Stomach (tissue), 9 donors: ENCODE measurements around the gene DDX43. TPM values are rescaled to one million over a fixed set of nuclear protein-coding genes. Genes with fewer than 3 reads are reported as not detected.
"Not testable (repeated sequence)": the region's sequence is repeated elsewhere in the genome, so short reads cannot be mapped to it uniquely, and the experiment has no call there.

Experiments used
- DNase-seq, 2 donors: peaks; one replicate each; pipeline versions ENCODE4 v3.0.0 to v3.0.0-alpha.2; 2013 to 2019
- H3K27ac ChIP-seq, 5 donors: fragments of 200-600 bp in 4 of 5; sonication (generic) in 4 of 5; one replicate each; pipeline ENCODE4 v1.5.1; 2013 to 2019; ENCODE audit warnings: mild to moderate bottlenecking in 1 of 5, moderate library complexity in 1 of 5
- H3K27me3 ChIP-seq, 3 donors: fragments of 200-600 bp; sonication (generic); one replicate each; pipeline ENCODE4 v1.5.1; 2017 to 2019; ENCODE audit warnings: mixed run types in 1 of 3
- H3K36me3 ChIP-seq, 4 donors: fragments of 200-600 bp; sonication (generic); 1 replicate in 3 of 4; 2 replicates in 1 of 4; pipeline ENCODE4 v1.5.1; 2016 to 2019
- H3K4me1 ChIP-seq, 4 donors: fragments of 200-600 bp; sonication (generic); one replicate each; pipeline ENCODE4 v1.5.1; 2016 to 2019
- H3K4me3 ChIP-seq, 4 donors: fragments of 200-600 bp; sonication (generic) in 3 of 4; one replicate each; pipeline ENCODE4 v1.5.1; 2016 to 2019; ENCODE audit warnings: mild to moderate bottlenecking in 1 of 4
- H3K9me3 ChIP-seq, 4 donors: fragments of 200-600 bp; sonication (generic); one replicate each; pipeline ENCODE4 v1.5.1; 2016 to 2019
- EP300 ChIP-seq: sonication (generic); formaldehyde crosslinking; IDR thresholded peaks from one replicate; pipeline ENCODE4 v1.6.1; 2017; ENCODE audit warnings: antibody characterized with exemption
- POLR2A ChIP-seq, 4 donors: fragments of 450-650 bp; IDR thresholded peaks; one replicate each; pipeline ENCODE4 v1.6.1; 2016; ENCODE audit warnings: antibody characterized with exemption in 4 of 4, control low read depth in 2 of 4, mild to moderate bottlenecking in 1 of 4, moderate library complexity in 1 of 4
- POLR2AphosphoS5 ChIP-seq, 3 donors: sonication (generic); formaldehyde crosslinking; IDR thresholded peaks; one replicate each; pipeline ENCODE4 v1.6.1; 2016; ENCODE audit warnings: antibody characterized with exemption in 3 of 3
- WGBS, 5 donors: extraction: QIAGEN DNeasy Blood & Tissue Kit in 3 of 5; methylation state at CpG; one replicate each; pipeline versions ENCODE4 v1.1.5 to v1.1.7; 2013 to 2018; 5-methylcytosine and 5-hydroxymethylcytosine counted together
- intact Hi-C: fragments of 100-400 bp; cut with DNase I; formaldehyde crosslinking; loops from one replicate; pipeline ENCODE4 v1.15.1; 2023; ENCODE audit warnings: low total_unique reads
- polyA plus RNA-seq, 3 donors: library from polyadenylated mRNA; stranded (reverse); fragments of 200-250 nt; gene quantifications; one replicate each; pipeline ENCODE4 v1.2.3, GENCODE V29; 2013
- total RNA-seq, 5 donors: library from RNA; depleted of rRNA; stranded (reverse); fragments of >200 nt; gene quantifications; one replicate each; pipeline versions ENCODE4 v1.1.0 to v1.2.3, GENCODE V29; 2014 to 2016
- TF ChIP-seq, protein P1 (sequence below), 7 experiments: fragments of 450-650 bp in 4 of 7; fragments of 200-600 bp in 3 of 7; sonication (generic) in 3 of 7; IDR thresholded peaks; one replicate each; pipeline ENCODE4 v1.5.1; 2016 to 2019; ENCODE audit warnings: antibody characterized with exemption in 7 of 7, control low read depth in 2 of 7, mild to moderate bottlenecking in 1 of 7
- donor health status: healthy with polysubstance abuse.
- donor health status: Bipolar disorder and iron deficiency.
- donor health status: healthy.

The DDX43 gene
- total and polyA plus RNA-seq, 8 donors: 0.62 to 24.9 (median 2.7) TPM; not detected in 1

- intact Hi-C loops: no loop called here
- TF ChIP-seq EP300 (no peak), POLR2A (IDR thresholded peaks at IDR 0.05) (no peak), POLR2AphosphoS5 (IDR thresholded peaks at IDR 0.05) (no peak)
- TF ChIP-seq, protein P1, sequence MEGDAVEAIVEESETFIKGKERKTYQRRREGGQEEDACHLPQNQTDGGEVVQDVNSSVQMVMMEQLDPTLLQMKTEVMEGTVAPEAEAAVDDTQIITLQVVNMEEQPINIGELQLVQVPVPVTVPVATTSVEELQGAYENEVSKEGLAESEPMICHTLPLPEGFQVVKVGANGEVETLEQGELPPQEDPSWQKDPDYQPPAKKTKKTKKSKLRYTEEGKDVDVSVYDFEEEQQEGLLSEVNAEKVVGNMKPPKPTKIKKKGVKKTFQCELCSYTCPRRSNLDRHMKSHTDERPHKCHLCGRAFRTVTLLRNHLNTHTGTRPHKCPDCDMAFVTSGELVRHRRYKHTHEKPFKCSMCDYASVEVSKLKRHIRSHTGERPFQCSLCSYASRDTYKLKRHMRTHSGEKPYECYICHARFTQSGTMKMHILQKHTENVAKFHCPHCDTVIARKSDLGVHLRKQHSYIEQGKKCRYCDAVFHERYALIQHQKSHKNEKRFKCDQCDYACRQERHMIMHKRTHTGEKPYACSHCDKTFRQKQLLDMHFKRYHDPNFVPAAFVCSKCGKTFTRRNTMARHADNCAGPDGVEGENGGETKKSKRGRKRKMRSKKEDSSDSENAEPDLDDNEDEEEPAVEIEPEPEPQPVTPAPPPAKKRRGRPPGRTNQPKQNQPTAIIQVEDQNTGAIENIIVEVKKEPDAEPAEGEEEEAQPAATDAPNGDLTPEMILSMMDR (IDR thresholded peaks at IDR 0.05): peak in 5 of 7 experiments; percentile 24 to 37 (median 34)
- Histone ChIP-seq H3K27me3 (no peaks in the 10 kb centered on the region), H3K4me1 (peaks cover 0 to 13% (median 5%) of the 10 kb centered on the region in 4 donors), H3K9me3 (no peaks in the 10 kb centered on the region), H3K27ac (peak overlapping the region; percentile 54 to 77 (median 70)), H3K36me3 (no peaks in the 10 kb centered on the region), H3K4me3 (peak overlapping the region; percentile 49 to 58 (median 52))
- peak; percentile 58 to 80 for DNase-seq
- 1 to 5% (median 2%) methylated on average over 23 to 38 of the region's 38 CpGs for WGBS, 5 donors
Measured at GRCh38 chr6:73388800-73389512, 5.7 kb upstream of the DDX43 start.

- no peak overlapping the region for H3K4me3 ChIP-seq
- intact Hi-C loops: no loop called here
- H3K36me3 ChIP-seq: no peaks in the 10 kb centered on the region
- TF ChIP-seq EP300: no peak
- TF ChIP-seq POLR2AphosphoS5 (IDR thresholded peaks at IDR 0.05): no peak
- TF ChIP-seq, protein P1 (IDR thresholded peaks at IDR 0.05): no peak
- no peak for TF ChIP-seq POLR2A (IDR thresholded peaks at IDR 0.05)
- no peaks in the 10 kb centered on the region for H3K9me3 ChIP-seq
- H3K27me3 ChIP-seq: no peaks in the 10 kb centered on the region
- H3K27ac ChIP-seq: no peak overlapping the region
- no peak for DNase-seq
- peaks cover 0 to 13% (median 5%) of the 10 kb centered on the region in 4 donors for H3K4me1 ChIP-seq
- WGBS, 5 donors: 83 to 87% (median 86%) methylated on average over 10 of the region's 10 CpGs
Measured at GRCh38 chr6:73389854-73390253, 4.8 kb upstream of the DDX43 start.

GRCh38 chr6:73391675-73392074 is 3.0 kb upstream of the DDX43 start:
- no peaks in the 10 kb centered on the region for H3K9me3 ChIP-seq
- intact Hi-C loops: no loop called here
- no peak overlapping the region for H3K4me3 ChIP-seq
- WGBS, 5 donors: 78 to 89% (median 87%) methylated on average over 2 of the region's 2 CpGs
- H3K4me1 ChIP-seq: peaks cover 0 to 13% (median 5%) of the 10 kb centered on the region in 4 donors
- H3K36me3 ChIP-seq: no peaks in the 10 kb centered on the region
- no peaks in the 10 kb centered on the region for H3K27me3 ChIP-seq
- DNase-seq: no peak
- no peak overlapping the region for H3K27ac ChIP-seq
- TF ChIP-seq EP300 (no peak), POLR2AphosphoS5 (IDR thresholded peaks at IDR 0.05) (no peak), POLR2A (IDR thresholded peaks at IDR 0.05) (no peak)
- TF ChIP-seq, protein P1 (IDR thresholded peaks at IDR 0.05): no peak

- H3K4me3 ChIP-seq, H3K27me3 ChIP-seq, H3K27ac ChIP-seq, intact Hi-C loops, H3K36me3 ChIP-seq, H3K9me3 ChIP-seq, DNase-seq: not testable (repeated sequence)
- peaks cover 0 to 13% (median 5%) of the 10 kb centered on the region in 4 donors for H3K4me1 ChIP-seq
- 54 to 72% (median 62%) methylated on average over 4 of the region's 4 CpGs for WGBS, 5 donors
Measured at GRCh38 chr6:73392188-73392587, 2.4 kb upstream of the DDX43 start.

- Histone ChIP-seq H3K27me3 (no peaks in the 10 kb centered on the region), H3K4me3 (no peak overlapping the region), H3K36me3 (no peaks in the 10 kb centered on the region), H3K9me3 (no peaks in the 10 kb centered on the region), H3K4me1 (peaks cover 0 to 13% (median 5%) of the 10 kb centered on the region in 4 donors), H3K27ac (no peak overlapping the region)
- intact Hi-C loops: no loop called here
- no peak for DNase-seq
- TF ChIP-seq POLR2AphosphoS5 (IDR thresholded peaks at IDR 0.05): no peak
- TF ChIP-seq, protein P1 (IDR thresholded peaks at IDR 0.05): no peak
- TF ChIP-seq POLR2A (IDR thresholded peaks at IDR 0.05): no peak
- TF ChIP-seq EP300: no peak
- WGBS, 5 donors: 87 to 95% (median 94%) methylated on average over 3 of the region's 3 CpGs
Measured at GRCh38 chr6:73393278-73393677, 1.4 kb upstream of the DDX43 start.
